ENCODE measurements around the gene SLC22A16. TPM values are rescaled to one million over a fixed set of nuclear protein-coding genes. Genes with fewer than 3 reads are reported as not detected.

The SLC22A16 gene
- total RNA-seq, 1 experiment from 2014 or later, result not detected

GRCh38 chr6:110523451-110524021, 47.1 kb upstream of the SLC22A16 start:
- CTCF ChIA-PET, result no interaction called here
- peak overlapping the region; percentile 23; the same call in 1 of the 2 replicates for H3K9ac ChIP-seq (ENCODE audit: low read length)
- intact Hi-C loops (cut with micrococcal nuclease), result loop anchor here (1.0 kb wide), 1 partner anchor 39 kb away; no protein-coding TSS in a partner anchor
- H3K4me3 ChIP-seq (ENCODE audit: low read length), result no peak overlapping the region
- no peaks in the 10 kb centered on the region for H3K27me3 ChIP-seq (ENCODE audit: low read length)
- no peaks in the 10 kb centered on the region for H3K9me3 ChIP-seq (ENCODE audit: low read length)
- peaks cover 28% of the 10 kb centered on the region for H3K4me1 ChIP-seq (ENCODE audit: insufficient read depth, low read length)
- H3F3A ChIP-seq (ENCODE audit: low read length, unreplicated experiment), result no peaks in the 10 kb centered on the region
- no peaks in the 10 kb centered on the region for H4K20me1 ChIP-seq (ENCODE audit: low read length)
- H3K9me2 ChIP-seq (replicated peaks; ENCODE audit: low read length), result no peaks in the 10 kb centered on the region
- no TSS peak for BruUV-seq (replicated peaks)
- H3K4me2 ChIP-seq (ENCODE audit: low read length), result no peak overlapping the region
- DNase-seq (peak; percentile 50), ATAC-seq (peak; percentile 7; the same call in 1 of the 2 replicates)
- H2AFZ ChIP-seq (ENCODE audit: low read length), result no peak overlapping the region
- peak overlapping the region; percentile 81 for H3K27ac ChIP-seq (ENCODE audit: low read length)
- no peaks in the 10 kb centered on the region for H3K36me3 ChIP-seq (ENCODE audit: low read depth, low read length)
- H3K79me2 ChIP-seq (ENCODE audit: low read length), result no peaks in the 10 kb centered on the region
- TF ChIP-seq CTCF (conservative IDR thresholded peaks at IDR 0.05; ENCODE audit: low read depth, low read length), result no peak
- TF ChIP-seq EZH2 (IDR thresholded peaks at IDR 0.05; ENCODE audit: low read length, unreplicated experiment), result no peak
- TF ChIP-seq EZH2phosphoT487 (IDR thresholded peaks at IDR 0.05; ENCODE audit: borderline replicate concordance, low read length), result no peak
- POLR2A ChIA-PET (ENCODE audit: unreplicated experiment), result no interaction called here

- BruUV-seq (replicated peaks), result no TSS peak
- CTCF ChIA-PET, result no interaction called here
Measured at GRCh38 chr6:110522427-110522826, 46.0 kb upstream of the SLC22A16 start.

More at GRCh38 chr6:110522427-110522826, 46.0 kb upstream of the SLC22A16 start:
- intact Hi-C loops (cut with micrococcal nuclease), result no loop called here
- TF ChIP-seq EZH2phosphoT487 (IDR thresholded peaks at IDR 0.05; ENCODE audit: borderline replicate concordance, low read length), result no peak
- TF ChIP-seq EZH2 (IDR thresholded peaks at IDR 0.05; ENCODE audit: low read length, unreplicated experiment), result no peak
- TF ChIP-seq CTCF (conservative IDR thresholded peaks at IDR 0.05; ENCODE audit: low read depth, low read length), result no peak
- Histone ChIP-seq H3K79me2 (ENCODE audit: low read length) (no peaks in the 10 kb centered on the region), H4K20me1 (ENCODE audit: low read length) (no peaks in the 10 kb centered on the region), H3K4me3 (ENCODE audit: low read length) (no peak overlapping the region), H3F3A (ENCODE audit: low read length, unreplicated experiment) (no peaks in the 10 kb centered on the region), H3K36me3 (ENCODE audit: low read depth, low read length) (no peaks in the 10 kb centered on the region), H3K9me3 (ENCODE audit: low read length) (no peaks in the 10 kb centered on the region), H3K4me2 (ENCODE audit: low read length) (no peak overlapping the region), H3K9ac (ENCODE audit: low read length) (no peak overlapping the region), H3K4me1 (ENCODE audit: insufficient read depth, low read length) (peaks cover 30% of the 10 kb centered on the region), H3K27me3 (ENCODE audit: low read length) (no peaks in the 10 kb centered on the region), H3K9me2 (replicated peaks; ENCODE audit: low read length) (no peaks in the 10 kb centered on the region), H2AFZ (ENCODE audit: low read length) (no peak overlapping the region), H3K27ac (ENCODE audit: low read length) (no peak overlapping the region)
- ATAC-seq (no peak), DNase-seq (no peak)
- POLR2A ChIA-PET (ENCODE audit: unreplicated experiment), result no interaction called here

Data from PC-3 (cell line).